ENCODE measurements around the gene STRA6.

STRA6 gene

GRCh38 chr15:74136814-74137536 is 65.6 kb downstream of the STRA6 start:
- peaks cover 44% of the 10 kb centered on the region for H3K27me3 ChIP-seq (ENCODE audit: control insufficient read depth, insufficient read depth, low read length)
- peak overlapping the region; percentile 28; the same call in 1 of the 2 replicates for H3K4me3 ChIP-seq (ENCODE audit: low read length)
- no peak overlapping the region for H3K27ac ChIP-seq (ENCODE audit: low read length)
- no peaks in the 10 kb centered on the region for H3K9me3 ChIP-seq (ENCODE audit: control insufficient read depth, insufficient read depth, low read length)
- whole genome bisulfite sequencing (ENCODE audit: insufficient coverage, insufficient read length) = no CpG with 5 or more reads among the region's 18 CpGs
- peaks cover 16% of the 10 kb centered on the region for H3K4me1 ChIP-seq (ENCODE audit: control insufficient read depth, insufficient read depth, low read length)
- H3K36me3 ChIP-seq (ENCODE audit: control insufficient read depth, insufficient read depth, low read length) = peaks cover 2% of the 10 kb centered on the region; the same call in 1 of the 2 replicates
- no peak for DNase-seq (ENCODE audit: low read depth, low spot score)

- H3K27me3 ChIP-seq (ENCODE audit: control insufficient read depth, insufficient read depth, low read length) = peaks cover 49% of the 10 kb centered on the region
- DNase-seq (ENCODE audit: low read depth, low spot score) = no peak
- peaks cover 2% of the 10 kb centered on the region; the same call in 1 of the 2 replicates for H3K36me3 ChIP-seq (ENCODE audit: control insufficient read depth, insufficient read depth, low read length)
- peak overlapping the region; percentile 28; the same call in 1 of the 2 replicates for H3K4me3 ChIP-seq (ENCODE audit: low read length)
- no peak overlapping the region for H3K27ac ChIP-seq (ENCODE audit: low read length)
- peaks cover 16% of the 10 kb centered on the region for H3K4me1 ChIP-seq (ENCODE audit: control insufficient read depth, insufficient read depth, low read length)
- no CpG with 5 or more reads among the region's 26 CpGs for WGBS (ENCODE audit: insufficient coverage, insufficient read length)
- no peaks in the 10 kb centered on the region for H3K9me3 ChIP-seq (ENCODE audit: control insufficient read depth, insufficient read depth, low read length)
Observed at GRCh38 chr15:74136540-74136813, 66.1 kb downstream of the STRA6 start.

- Histone ChIP-seq H3K27me3 (ENCODE audit: control insufficient read depth, insufficient read depth, low read length) (peaks cover 63% of the 10 kb centered on the region), H3K36me3 (ENCODE audit: control insufficient read depth, insufficient read depth, low read length) (peaks cover 2% of the 10 kb centered on the region; the same call in 1 of the 2 replicates), H3K27ac (ENCODE audit: low read length) (no peak overlapping the region), H3K4me3 (ENCODE audit: low read length) (no peak overlapping the region), H3K9me3 (ENCODE audit: control insufficient read depth, insufficient read depth, low read length) (no peaks in the 10 kb centered on the region), H3K4me1 (ENCODE audit: control insufficient read depth, insufficient read depth, low read length) (peaks cover 18% of the 10 kb centered on the region)
- DNase-seq (ENCODE audit: low read depth, low spot score) = no peak
- no CpG with 5 or more reads among the region's 27 CpGs for WGBS (ENCODE audit: insufficient coverage, insufficient read length)
Observed at GRCh38 chr15:74135041-74135565, 67.5 kb downstream of the STRA6 start.

GRCh38 chr15:74134387-74135027 is 68.1 kb downstream of the STRA6 start:
- Histone ChIP-seq H3K36me3 (ENCODE audit: control insufficient read depth, insufficient read depth, low read length) (peaks cover 2% of the 10 kb centered on the region; the same call in 1 of the 2 replicates), H3K4me3 (ENCODE audit: low read length) (no peak overlapping the region), H3K9me3 (ENCODE audit: control insufficient read depth, insufficient read depth, low read length) (no peaks in the 10 kb centered on the region), H3K27ac (ENCODE audit: low read length) (no peak overlapping the region), H3K27me3 (ENCODE audit: control insufficient read depth, insufficient read depth, low read length) (peaks cover 68% of the 10 kb centered on the region), H3K4me1 (ENCODE audit: control insufficient read depth, insufficient read depth, low read length) (peaks cover 17% of the 10 kb centered on the region)
- WGBS (ENCODE audit: insufficient coverage, insufficient read length) = no CpG with 5 or more reads among the region's 53 CpGs
- no peak for DNase-seq (ENCODE audit: low read depth, low spot score)

GRCh38 chr15:74133694-74134386 is 68.7 kb downstream of the STRA6 start:
- WGBS (ENCODE audit: insufficient coverage, insufficient read length) = no CpG with 5 or more reads among the region's 71 CpGs
- Histone ChIP-seq H3K27me3 (ENCODE audit: control insufficient read depth, insufficient read depth, low read length) (peaks cover 74% of the 10 kb centered on the region), H3K4me1 (ENCODE audit: control insufficient read depth, insufficient read depth, low read length) (peaks cover 16% of the 10 kb centered on the region), H3K36me3 (ENCODE audit: control insufficient read depth, insufficient read depth, low read length) (peaks cover 2% of the 10 kb centered on the region; the same call in 1 of the 2 replicates), H3K4me3 (ENCODE audit: low read length) (no peak overlapping the region), H3K27ac (ENCODE audit: low read length) (no peak overlapping the region), H3K9me3 (ENCODE audit: control insufficient read depth, insufficient read depth, low read length) (no peaks in the 10 kb centered on the region)
- no peak for DNase-seq (ENCODE audit: low read depth, low spot score)

- no peaks in the 10 kb centered on the region for H3K9me3 ChIP-seq (ENCODE audit: control insufficient read depth, insufficient read depth, low read length)
- DNase-seq (ENCODE audit: low read depth, low spot score) = no peak
- H3K4me3 ChIP-seq (ENCODE audit: low read length) = peak overlapping the region; percentile 21; the same call in 1 of the 2 replicates
- H3K27ac ChIP-seq (ENCODE audit: low read length) = no peak overlapping the region
- peaks cover 83% of the 10 kb centered on the region for H3K27me3 ChIP-seq (ENCODE audit: control insufficient read depth, insufficient read depth, low read length)
- no CpG with 5 or more reads among the region's 90 CpGs for WGBS (ENCODE audit: insufficient coverage, insufficient read length)
- H3K36me3 ChIP-seq (ENCODE audit: control insufficient read depth, insufficient read depth, low read length) = peaks cover 2% of the 10 kb centered on the region; the same call in 1 of the 2 replicates
- H3K4me1 ChIP-seq (ENCODE audit: control insufficient read depth, insufficient read depth, low read length) = peaks cover 17% of the 10 kb centered on the region
Observed at GRCh38 chr15:74132681-74133651, 69.6 kb downstream of the STRA6 start.

- no peak overlapping the region for H3K4me3 ChIP-seq (ENCODE audit: low read length)
- H3K4me1 ChIP-seq (ENCODE audit: control insufficient read depth, insufficient read depth, low read length) = peaks cover 15% of the 10 kb centered on the region
Observed at GRCh38 chr15:74131628-74132413, 70.8 kb downstream of the STRA6 start.

GRCh38 chr15:74130849-74131627 is 71.5 kb downstream of the STRA6 start:
- H3K4me1 ChIP-seq (ENCODE audit: control insufficient read depth, insufficient read depth, low read length) = peaks cover 14% of the 10 kb centered on the region
- H3K4me3 ChIP-seq (ENCODE audit: low read length) = no peak overlapping the region
- no CpG with 5 or more reads among the region's 28 CpGs for WGBS (ENCODE audit: insufficient coverage, insufficient read length)
- no peaks in the 10 kb centered on the region for H3K9me3 ChIP-seq (ENCODE audit: control insufficient read depth, insufficient read depth, low read length)
- peaks cover 2% of the 10 kb centered on the region; the same call in 1 of the 2 replicates for H3K36me3 ChIP-seq (ENCODE audit: control insufficient read depth, insufficient read depth, low read length)
- peaks cover 74% of the 10 kb centered on the region for H3K27me3 ChIP-seq (ENCODE audit: control insufficient read depth, insufficient read depth, low read length)
- no peak overlapping the region for H3K27ac ChIP-seq (ENCODE audit: low read length)
- DNase-seq (ENCODE audit: low read depth, low spot score) = no peak

More at GRCh38 chr15:74131628-74132413, 70.8 kb downstream of the STRA6 start:
- H3K36me3 ChIP-seq (ENCODE audit: control insufficient read depth, insufficient read depth, low read length) = peaks cover 2% of the 10 kb centered on the region; the same call in 1 of the 2 replicates
- WGBS (ENCODE audit: insufficient coverage, insufficient read length) = no CpG with 5 or more reads among the region's 20 CpGs
- H3K27me3 ChIP-seq (ENCODE audit: control insufficient read depth, insufficient read depth, low read length) = peaks cover 78% of the 10 kb centered on the region
- H3K27ac ChIP-seq (ENCODE audit: low read length) = no peak overlapping the region
- no peaks in the 10 kb centered on the region for H3K9me3 ChIP-seq (ENCODE audit: control insufficient read depth, insufficient read depth, low read length)
- DNase-seq (ENCODE audit: low read depth, low spot score) = no peak
